Vagina (tissue), 2 donors: ENCODE data around the gene PRR5.

ENCODE experiments used
- POLR2A ChIP-seq, 2 donors: fragments of 450-650 bp; IDR thresholded peaks; one replicate each; pipeline ENCODE4 v1.6.1; 2017; ENCODE audit warnings: antibody characterized with exemption in 2 of 2, mild to moderate bottlenecking in 2 of 2, moderate library complexity in 2 of 2
- TF ChIP-seq, protein P1 (sequence below), 3 experiments: fragments of 450-650 bp in 2 of 3; fragments of 200-600 bp in 1 of 3; sonication (generic) in 1 of 3; IDR thresholded peaks; one replicate each; pipeline ENCODE4 v1.5.1; 2017 to 2019; ENCODE audit warnings: antibody characterized with exemption in 3 of 3, mild to moderate bottlenecking in 2 of 3, moderate library complexity in 2 of 3

- TF ChIP-seq, protein P1, sequence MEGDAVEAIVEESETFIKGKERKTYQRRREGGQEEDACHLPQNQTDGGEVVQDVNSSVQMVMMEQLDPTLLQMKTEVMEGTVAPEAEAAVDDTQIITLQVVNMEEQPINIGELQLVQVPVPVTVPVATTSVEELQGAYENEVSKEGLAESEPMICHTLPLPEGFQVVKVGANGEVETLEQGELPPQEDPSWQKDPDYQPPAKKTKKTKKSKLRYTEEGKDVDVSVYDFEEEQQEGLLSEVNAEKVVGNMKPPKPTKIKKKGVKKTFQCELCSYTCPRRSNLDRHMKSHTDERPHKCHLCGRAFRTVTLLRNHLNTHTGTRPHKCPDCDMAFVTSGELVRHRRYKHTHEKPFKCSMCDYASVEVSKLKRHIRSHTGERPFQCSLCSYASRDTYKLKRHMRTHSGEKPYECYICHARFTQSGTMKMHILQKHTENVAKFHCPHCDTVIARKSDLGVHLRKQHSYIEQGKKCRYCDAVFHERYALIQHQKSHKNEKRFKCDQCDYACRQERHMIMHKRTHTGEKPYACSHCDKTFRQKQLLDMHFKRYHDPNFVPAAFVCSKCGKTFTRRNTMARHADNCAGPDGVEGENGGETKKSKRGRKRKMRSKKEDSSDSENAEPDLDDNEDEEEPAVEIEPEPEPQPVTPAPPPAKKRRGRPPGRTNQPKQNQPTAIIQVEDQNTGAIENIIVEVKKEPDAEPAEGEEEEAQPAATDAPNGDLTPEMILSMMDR (IDR thresholded peaks at IDR 0.05), result no peak
- TF ChIP-seq POLR2A (IDR thresholded peaks at IDR 0.05), result no peak
Measured at GRCh38 chr22:44741929-44742328, 39.9 kb downstream of the PRR5 start.
